Measurements from ENCODE around the gene TTC31.

DNA sequence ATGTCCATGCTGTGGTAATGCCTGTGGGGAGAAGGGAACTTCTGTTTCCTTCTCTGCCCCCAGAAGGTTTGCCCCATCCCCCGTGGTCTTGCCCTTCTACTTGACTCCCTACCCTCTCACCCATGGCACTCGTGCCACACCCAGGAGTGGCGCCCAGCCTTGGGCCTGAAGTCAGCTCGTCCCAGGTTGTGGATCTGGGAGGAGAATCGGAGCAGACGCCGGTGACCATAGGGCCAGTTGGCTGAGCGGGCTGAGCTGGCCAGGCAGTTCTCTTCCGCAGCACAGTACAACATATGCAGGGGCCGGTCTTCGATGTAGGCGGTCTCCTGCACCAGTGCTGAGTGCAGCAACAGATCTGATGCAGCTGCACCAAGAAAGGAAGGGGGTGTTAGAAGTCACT, 51.5 kb downstream of the TTC31 start:
- TF ChIP-seq POLR2AphosphoS5 (IDR thresholded peaks at IDR 0.05; ENCODE audit: low read depth, low read length) (no peak), SIN3A (IDR thresholded peaks at IDR 0.05; ENCODE audit: borderline replicate concordance, insufficient read depth, low read length) (no peak)
- TF ChIP-seq, protein P1, sequence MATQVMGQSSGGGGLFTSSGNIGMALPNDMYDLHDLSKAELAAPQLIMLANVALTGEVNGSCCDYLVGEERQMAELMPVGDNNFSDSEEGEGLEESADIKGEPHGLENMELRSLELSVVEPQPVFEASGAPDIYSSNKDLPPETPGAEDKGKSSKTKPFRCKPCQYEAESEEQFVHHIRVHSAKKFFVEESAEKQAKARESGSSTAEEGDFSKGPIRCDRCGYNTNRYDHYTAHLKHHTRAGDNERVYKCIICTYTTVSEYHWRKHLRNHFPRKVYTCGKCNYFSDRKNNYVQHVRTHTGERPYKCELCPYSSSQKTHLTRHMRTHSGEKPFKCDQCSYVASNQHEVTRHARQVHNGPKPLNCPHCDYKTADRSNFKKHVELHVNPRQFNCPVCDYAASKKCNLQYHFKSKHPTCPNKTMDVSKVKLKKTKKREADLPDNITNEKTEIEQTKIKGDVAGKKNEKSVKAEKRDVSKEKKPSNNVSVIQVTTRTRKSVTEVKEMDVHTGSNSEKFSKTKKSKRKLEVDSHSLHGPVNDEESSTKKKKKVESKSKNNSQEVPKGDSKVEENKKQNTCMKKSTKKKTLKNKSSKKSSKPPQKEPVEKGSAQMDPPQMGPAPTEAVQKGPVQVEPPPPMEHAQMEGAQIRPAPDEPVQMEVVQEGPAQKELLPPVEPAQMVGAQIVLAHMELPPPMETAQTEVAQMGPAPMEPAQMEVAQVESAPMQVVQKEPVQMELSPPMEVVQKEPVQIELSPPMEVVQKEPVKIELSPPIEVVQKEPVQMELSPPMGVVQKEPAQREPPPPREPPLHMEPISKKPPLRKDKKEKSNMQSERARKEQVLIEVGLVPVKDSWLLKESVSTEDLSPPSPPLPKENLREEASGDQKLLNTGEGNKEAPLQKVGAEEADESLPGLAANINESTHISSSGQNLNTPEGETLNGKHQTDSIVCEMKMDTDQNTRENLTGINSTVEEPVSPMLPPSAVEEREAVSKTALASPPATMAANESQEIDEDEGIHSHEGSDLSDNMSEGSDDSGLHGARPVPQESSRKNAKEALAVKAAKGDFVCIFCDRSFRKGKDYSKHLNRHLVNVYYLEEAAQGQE (IDR thresholded peaks at IDR 0.05; ENCODE audit: insufficient read depth in 1 of 2, low read depth in 2 of 2, low read length in 2 of 2), result no peak

Data from PFSK-1 (cell line).